Measurements from ENCODE around the gene LPP. TPM values are rescaled to one million over a fixed set of nuclear protein-coding genes. Genes with fewer than 3 reads are reported as not detected.

Gene LPP
- total RNA-seq, 1 experiment from 2014 or later, result 22.1 TPM

DNA sequence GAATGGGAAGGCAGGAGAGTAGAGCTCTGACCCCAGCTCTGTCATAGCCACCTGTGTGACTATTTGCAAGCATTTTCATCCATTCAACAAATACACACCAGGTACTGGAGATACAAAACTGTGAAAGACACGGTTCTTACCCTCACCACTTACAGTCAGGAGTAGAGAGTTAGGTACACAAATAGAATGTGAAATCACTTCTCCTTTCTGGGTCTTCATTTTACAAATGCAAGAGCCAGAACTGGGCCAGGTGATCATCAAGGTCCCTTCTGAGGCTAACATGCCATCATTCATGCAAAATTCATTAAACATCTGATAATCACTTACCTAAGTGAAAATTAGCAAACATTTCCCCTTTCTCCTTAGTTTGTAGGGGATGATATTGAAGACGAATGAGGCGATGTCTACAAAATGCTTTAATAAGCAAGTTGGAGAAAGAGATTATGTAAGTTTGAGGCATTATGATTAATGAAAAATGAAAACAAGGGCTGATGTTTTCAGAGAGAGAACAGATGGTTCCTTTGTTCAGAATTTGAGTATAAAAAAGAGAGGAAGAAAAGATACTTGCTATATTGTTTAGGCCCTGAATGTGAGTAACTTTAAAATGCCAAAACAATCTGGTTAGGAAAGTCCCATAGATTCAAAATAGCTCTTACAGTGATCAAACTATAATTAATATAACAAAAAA lies 88.6 kb downstream of the LPP start:
- no peak for DNase-seq (ENCODE audit: extremely low read depth, low read depth)

DNA sequence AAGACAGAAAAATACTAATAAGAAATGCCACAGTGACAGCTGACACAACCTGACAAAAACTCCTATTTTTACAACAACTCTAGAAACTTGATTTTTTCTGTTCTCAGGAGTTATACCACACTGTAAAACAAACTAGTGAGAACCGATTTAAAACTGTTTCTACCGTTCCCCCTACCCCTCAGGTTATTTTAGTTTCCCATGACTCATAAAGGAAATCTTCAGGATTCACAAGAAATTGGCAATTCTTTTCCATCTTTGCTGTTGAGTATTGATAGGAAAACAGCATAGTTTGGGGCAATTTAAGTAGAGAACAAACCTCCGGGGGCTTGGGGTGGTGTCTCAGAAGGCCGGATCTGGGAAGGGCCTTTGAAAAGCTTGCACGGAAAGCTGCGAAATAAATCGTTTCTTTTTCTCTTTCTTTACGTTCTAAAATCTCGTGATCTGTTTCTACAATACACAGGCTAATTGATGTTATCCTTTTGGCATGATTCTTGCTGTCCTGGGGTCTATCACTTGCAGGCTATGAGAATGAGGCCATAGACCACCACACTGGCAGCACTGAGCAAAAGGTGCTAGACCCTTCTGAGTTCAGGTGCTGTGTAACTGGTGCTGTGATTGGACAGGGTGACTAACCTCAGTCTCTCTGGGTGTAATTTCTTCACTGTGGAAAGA lies 89.3 kb downstream of the LPP start:
- DNase-seq (ENCODE audit: extremely low read depth, low read depth), result no peak

DNA sequence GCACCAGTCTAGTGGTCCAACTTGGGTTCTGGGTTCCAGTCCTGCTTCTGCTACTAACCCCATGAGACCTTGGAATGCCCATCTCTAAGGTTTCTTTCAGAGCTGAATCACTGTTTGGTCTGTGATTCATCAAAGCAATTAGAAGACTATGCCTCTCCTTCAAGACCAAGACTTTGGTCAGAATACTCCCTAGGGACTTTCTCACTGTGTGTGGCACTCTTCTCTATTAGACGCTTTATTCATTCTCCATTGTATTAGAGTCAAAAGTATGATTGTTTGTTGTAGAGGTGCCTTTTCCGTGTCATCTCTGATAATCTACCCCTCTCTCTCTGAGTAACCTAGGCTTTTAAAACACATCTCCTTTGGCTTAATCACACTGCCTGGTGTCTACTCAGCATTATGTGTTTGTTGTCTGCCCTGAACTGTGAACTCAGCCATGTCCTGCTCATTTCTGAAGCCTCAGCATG lies 90.5 kb downstream of the LPP start:
- DNase-seq (ENCODE audit: extremely low read depth, low read depth), result no peak

DNA sequence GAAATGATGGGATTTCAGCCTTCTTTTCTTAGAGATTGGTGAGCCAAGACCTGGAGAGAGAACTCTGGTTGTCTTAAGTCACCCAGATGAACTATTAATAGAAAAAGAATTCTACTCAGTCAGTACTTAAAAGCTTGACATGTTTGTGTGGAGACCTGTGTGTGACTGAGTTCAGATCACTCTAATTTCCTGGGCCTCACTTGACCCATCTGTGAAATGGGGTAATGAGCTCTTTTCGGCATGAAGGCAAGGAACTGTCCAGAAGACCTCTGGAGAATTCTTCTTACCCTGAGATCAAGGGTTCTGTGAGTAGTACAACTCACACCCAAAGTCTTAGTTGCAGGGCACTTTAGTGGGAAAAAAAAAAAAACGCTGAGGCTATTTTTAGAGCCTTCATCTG lies 92.9 kb downstream of the LPP start:
- DNase-seq (ENCODE audit: extremely low read depth, low read depth), result no peak

DNA sequence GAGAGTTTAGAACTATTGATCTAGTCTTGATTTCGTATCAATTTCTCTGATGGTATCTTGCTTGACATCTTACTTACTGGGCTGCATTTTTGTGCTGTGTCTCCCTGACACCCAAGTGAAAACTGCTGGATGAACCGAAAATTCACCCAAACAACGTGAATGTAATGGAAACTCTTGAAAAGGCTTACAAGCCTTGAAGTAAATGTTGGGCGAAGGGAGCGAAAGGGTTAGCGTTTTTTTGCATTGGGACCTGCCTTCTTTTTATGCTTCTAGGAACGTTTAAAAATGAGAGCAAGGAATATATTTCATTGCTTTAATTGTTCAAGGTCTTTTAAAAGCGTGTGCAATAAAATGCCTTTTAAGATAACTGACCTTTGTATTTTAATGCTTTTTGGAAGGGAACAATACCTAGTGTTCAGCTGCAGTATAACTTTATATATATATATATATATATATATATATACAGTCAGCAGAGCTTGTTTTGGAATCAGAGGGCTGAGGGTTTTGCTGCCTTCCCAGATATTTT lies 94.1 kb downstream of the LPP start:
- no peak for DNase-seq (ENCODE audit: extremely low read depth, low read depth)

DNA sequence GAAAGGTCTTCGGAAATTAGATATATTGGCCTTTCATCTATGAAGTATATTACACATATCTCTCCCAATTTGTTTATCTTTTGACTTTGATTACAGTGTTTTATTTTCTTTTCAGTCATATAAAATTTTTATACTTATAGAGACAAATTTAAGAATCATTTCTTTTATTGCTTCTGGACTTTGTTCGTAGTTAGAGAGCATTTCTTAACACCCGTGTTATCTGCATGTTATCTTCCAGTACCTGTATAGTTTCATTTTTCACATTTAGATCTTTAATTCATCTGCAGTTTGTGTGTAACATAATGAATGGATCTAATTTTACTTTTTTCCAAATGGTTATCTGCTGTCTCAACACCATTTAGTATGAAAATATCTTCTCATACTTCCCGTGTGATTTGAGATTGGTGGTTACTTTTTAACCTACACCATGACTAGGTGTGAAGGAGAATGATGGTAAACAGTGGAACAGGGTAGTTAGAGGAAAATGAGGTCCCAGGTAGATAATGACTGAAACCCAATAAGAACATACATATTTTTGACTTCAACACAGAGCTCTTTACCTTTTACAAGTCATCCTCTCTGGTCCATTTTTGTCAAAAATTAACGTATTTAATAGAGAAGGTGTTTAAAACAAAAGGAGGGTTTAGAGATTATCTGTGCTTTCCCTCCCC lies 99.3 kb downstream of the LPP start:
- no peak for DNase-seq (ENCODE audit: extremely low read depth, low read depth)

DNA sequence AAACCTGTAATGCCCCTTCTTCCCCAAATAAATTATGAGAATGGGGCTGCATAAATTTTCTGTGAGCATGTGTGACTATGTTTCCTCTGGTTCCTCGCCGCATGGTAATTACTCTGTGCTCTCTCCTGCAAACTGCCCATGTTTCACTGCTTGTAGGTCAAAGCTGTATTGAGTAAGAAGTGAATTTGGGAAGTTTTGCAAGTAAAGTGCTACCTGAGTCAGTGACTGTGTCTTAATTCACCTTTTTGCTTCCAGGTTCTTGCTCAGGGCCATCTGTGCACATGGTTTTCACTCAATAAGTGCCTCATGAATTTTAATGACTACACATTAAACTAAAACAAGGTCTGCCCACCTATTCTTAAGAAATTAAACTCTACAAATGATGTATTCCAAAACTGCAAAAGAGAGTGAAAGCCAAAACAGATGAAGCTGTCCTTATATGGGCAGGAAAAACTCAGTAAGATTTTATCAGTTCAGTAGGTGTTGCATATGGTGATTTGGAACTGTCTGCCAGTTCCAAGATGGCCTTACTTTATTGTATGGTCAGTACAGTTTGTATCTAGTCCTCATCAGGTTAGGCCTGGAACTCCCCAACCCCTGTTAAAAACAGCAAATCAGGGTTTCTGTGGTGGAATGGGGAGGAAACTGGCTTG lies 100.0 kb downstream of the LPP start:
- no peak for DNase-seq (ENCODE audit: extremely low read depth, low read depth)

DNA sequence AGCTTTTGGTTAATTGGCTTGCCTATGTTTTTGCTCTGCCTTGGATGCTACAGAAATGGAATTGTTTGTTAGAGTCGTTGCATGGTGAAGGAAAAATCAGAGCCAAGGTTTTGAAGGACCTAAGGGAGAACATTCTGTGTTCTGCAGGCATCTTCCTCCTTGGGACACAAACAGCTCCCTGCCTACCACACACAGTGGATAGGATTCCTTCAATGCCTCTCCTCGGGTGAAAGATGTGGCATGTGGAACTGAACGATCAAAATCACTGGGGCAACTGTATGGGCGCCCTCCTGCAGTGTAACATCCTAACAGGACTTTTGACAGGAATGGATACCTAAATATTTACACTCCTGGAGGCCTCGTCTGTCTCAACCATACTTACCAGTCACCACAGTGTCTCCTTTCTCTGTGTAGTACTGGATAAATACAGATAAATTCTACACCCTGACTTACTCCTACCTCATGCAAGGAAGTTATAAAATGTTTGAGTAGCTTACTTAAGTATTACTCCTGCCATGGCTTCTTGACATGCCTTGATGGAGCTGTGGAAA lies 100.6 kb downstream of the LPP start:
- no peak for DNase-seq (ENCODE audit: extremely low read depth, low read depth)

DNA sequence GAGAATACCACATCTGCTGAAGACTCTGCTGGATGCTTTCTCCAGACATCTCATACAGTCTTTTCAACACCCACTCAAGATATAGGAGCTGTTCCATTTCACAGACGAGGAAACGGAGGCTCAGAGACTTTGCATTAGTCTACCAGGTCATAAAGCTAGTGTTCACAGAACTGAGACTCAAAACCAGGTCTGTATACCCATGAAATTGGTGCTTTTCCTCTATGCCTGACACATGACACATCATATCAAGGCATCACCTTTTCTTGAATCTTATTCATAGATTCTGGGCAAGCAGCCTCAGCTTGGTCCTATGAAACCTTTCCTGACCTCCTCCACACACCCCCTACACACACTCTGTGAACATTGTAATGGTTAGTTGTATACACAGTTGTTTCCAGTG lies 101.2 kb downstream of the LPP start:
- no peak for DNase-seq (ENCODE audit: extremely low read depth, low read depth)

DNA sequence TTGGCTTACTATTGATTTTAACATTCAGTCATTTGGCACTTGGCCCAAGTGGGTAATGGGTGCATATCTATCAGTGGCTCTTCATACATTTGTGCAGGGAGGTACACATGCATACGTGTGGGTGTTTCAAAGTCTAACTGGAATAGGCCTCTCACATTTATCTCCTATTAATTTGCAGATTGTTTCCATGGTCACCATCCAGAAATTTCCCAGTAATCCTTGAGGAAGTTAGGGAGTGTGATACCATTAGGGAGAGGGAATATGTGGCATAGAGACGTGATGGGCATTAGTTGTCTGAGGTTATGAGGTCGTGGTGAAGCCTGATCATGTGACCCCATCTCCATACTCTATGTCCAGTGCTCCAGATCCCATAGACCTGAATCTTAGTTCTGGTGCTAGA lies 102.8 kb downstream of the LPP start:
- no peak for DNase-seq (ENCODE audit: extremely low read depth, low read depth)

DNA sequence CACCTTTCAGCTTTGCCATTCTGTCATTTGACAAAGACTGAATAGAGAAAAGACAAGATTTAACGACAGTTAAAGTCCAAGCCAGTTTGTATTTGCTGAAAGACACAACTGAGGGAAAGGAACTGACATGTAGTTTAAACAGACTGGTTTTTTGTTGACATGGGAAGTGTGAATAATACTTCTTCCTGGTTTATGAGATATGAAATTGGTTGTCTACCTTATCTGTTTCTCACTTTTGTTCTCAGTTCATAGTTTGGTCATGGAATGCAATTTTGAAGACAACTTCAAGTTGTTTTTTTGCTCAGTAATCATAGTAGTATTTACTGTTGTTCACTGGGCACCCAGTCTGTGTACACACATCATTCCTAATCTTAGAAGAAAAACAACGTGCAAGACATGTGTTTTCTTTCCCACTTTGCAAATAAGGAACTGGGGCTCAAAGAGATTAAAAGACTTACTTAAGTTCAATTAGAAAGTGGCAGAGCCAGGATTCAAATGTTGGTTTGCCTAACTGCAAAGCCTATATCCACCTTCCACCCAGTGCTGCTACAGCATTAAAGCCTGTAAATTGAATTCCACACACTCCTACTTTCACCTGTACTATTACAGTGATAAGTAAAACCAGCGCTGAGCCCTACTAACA lies 103.5 kb downstream of the LPP start:
- DNase-seq (ENCODE audit: extremely low read depth, low read depth), result no peak

DNA sequence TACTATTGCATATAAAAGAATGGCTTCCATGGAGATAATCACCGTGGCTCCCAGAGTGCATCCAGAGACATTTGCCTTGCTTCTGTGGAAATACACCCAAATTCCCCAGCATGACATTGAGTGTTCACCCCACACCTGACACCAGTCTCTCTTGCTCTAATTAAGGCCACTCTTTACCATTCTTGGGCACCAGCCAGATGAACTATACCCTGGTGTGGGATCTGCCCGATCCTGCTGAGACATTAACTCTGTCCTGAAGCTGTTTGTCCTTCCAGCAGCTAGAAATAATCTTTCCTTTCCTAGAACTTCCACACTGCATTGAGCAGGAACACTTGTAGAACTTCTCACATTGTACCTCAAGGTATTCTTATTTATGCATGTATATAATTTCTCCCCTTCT lies 105.2 kb downstream of the LPP start:
- DNase-seq (ENCODE audit: extremely low read depth, low read depth), result no peak

DNA sequence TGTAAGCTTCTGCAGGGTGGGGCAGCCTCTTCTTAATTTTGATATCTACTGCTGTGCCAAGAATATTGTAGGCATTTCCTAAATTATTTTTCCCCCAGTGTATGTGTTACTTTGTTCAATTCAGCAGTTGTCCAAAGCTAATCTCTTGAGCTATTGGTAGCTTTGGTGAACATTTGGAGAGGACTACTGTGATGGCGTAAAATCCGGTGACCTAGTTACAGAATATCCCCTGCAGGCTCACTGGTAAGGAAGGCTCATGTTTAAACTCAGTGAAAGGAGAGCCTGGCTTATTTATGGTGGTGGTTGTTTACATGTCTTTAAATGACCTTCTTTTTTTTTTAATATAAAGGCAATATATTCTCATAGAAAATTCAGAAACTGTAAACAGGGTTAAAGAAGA lies 105.6 kb downstream of the LPP start:
- no peak for DNase-seq (ENCODE audit: extremely low read depth, low read depth)

DNA sequence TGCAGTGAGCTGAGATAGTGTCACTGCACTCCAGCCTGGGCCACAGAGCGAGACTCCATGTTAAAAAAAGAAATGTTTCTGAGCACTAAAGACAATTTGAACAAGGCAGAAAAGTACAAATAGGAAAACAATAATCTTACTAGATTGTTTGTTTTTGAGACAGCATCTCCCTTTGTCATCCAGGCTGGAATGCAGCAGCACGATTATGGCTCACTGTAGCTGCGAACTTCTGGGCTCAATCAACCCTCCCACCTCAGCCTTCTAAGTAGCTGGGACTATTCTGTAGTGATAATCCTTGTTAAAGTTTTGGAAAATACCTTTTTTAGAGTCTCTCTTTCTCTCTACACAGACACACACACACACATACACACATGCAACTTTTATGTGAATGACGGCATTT lies 107.1 kb downstream of the LPP start:
- no peak for DNase-seq (ENCODE audit: extremely low read depth, low read depth)

DNA sequence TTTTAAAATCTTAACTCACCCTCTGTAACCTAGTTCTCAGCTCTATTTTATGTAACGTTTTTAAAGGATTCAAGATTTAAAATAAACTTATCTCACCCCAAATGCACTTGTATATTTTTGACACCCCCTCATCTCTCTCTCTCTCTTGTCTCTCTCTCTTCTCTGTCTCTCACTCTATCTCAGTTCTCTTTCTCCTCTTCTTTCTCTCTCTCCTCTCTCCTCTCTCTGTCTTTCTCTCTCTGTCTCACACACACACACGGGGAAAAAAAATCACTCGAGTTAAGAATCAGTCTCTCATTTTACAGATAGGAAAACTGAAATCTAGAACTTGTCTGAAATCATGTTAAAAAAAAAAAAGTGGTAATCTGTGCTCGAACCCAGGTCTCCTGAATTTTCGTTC lies 108.5 kb downstream of the LPP start:
- no peak for DNase-seq (ENCODE audit: extremely low read depth, low read depth)

DNA sequence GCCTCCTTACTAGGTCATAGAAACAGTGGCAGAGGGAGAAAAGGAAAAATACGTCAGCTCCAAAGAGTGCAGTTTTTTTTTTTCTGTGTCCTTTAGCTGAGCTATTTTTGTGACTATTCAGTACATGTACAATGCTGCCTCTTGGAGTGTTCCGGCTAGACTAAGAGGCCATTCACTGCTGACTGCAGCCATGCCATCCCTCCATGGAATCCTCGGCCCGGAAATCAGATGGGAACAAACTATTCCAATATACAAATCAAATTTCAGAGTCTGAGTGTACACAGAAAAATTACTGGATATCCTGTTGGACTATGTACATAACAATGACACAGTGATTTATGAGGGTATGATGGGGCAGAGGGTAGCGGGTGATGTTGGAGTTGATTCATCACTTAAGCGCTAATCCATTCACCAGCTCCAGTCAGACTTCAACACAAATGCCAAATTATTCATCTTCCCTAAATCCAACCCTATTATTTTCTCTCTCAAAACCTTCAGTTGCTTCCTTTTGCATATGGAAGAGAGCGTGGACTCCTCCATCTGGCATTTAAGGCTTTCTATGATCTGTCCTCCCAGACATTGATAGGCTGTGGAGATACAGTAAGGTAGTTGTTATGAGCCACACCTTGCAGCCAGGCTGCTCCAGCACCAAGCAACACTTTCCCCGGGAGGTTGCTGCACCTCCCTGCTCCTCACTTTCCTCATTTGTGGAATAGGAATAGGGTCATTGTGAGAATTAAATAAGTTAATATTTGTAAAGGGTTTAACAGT lies 109.1 kb downstream of the LPP start:
- DNase-seq (ENCODE audit: extremely low read depth, low read depth), result peak; percentile 78

DNA sequence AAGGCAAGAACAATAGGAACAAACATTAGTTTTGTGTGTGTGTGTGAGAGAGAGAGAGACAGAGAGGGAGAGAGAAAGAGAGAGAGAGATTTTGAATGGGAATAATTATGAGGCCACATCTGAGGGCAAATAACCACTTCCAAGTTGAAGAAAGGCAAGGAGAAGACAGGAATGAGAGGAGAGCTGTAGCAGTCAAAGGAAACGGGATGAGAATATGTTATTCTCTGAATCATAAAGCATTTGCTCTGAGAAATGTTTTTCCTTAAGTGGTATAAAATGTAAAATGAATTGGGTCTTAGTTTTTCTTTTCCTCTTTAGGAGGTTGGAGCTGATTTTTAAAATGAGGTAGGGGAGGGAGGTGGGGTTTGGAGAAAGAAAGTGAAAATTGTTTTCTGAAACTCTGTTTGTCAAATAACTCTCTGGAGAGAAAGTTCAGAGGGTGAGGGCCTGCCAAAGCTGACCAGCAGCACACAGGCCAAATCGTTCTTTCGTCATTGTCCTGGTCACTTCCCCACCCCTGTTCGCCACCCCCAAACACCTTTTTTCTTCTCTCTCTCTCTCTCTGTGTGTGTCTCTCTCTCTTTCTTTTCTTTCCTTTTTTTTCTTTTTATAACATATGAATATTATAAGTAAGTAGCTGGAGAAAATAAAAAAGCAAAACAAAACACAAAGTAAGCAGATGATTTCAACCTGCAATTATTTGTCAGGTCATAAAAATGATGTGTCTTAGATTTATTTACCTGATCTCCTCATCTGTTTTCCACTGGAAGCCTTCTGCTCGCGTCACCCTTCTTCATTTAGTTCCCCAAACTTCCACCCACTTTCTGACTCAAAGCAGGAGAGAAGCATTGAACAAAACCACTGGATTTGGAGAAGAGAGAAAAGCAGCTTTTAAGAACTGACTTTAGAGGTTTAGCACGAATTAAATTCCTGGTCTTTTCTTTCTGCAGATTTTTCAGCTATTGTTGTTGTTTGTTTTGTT lies 110.6 kb downstream of the LPP start:
- DNase-seq (ENCODE audit: extremely low read depth, low read depth), result no peak

DNA sequence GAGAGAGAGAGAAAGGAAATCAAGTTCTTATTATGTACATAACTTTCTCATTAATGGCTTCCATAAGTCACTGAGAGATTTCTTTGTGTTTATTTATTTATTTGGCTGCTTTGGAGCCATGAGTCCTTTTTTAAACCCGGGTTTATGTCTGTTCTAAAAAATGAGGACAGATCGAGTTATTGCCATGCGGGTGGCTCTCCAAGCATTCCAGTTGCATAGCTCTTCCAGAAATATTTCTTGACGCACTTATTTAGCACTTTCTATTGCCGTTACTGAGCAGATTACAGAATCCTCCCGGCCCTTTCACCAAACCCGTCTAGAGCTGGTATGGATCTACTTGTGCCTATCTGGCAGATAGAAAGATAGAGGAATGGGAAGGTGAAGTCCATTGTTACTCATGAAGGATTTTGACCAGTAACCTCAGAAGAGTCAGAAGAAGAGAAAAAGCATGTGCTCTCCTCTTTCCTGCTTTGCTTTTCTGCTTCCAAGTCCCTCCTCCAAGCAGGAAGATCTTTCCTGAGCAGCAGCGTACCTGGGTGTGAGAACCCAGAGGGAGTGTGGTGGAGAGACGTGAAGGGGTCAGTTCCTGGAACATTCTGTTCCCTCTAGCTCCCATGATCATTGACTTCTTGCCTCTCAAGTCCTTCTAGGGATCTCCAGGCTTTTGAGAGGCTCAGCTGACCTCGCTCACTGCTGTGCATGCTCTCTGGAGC lies 112.8 kb downstream of the LPP start:
- peak; percentile 36 for DNase-seq (ENCODE audit: extremely low read depth, low read depth)
